K562 (cell line): ENCODE results near the gene TIMP3. TPM values are rescaled to one million over a fixed set of nuclear protein-coding genes. Genes with fewer than 3 reads are reported as not detected.

Experiments
- ATAC-seq: fragments of 200-7000 bp; cut with Tn5 transposase; 3 replicates; pipeline ENCODE4 v1.9.1; 2020; ENCODE audit warnings: moderate library complexity
- BruUV-seq: library from RNA; stranded (reverse); fragments of 400-500 nt; replicated peaks from 2 replicates; lab custom pipeline; 2021; lab: Mats Ljungman, UMichigan
- CTCF ChIA-PET: fragments of 300-600 bp; formaldehyde crosslinking; extraction: SDS; loops from one replicate; lab custom pipeline; 2021; ENCODE audit warnings: low intra/inter-chr PET ratio; lab: Yijun Ruan, JAX
- POLR2A ChIA-PET: fragments of 300-600, 350-650 bp; sonication (Branson Sonifier 250); formaldehyde crosslinking; extraction: SDS; loops from one replicate; lab custom pipeline; 2021; ENCODE audit warnings: antibody characterized with exemption, inconsistent platforms; lab: Yijun Ruan, JAX
- DNase-seq, 4 experiments: peaks; one replicate each; pipeline versions ENCODE4 v3.0.0 to v3.0.0-alpha.2; 2011 to 2018; ENCODE audit warnings: low spot score in 3 of 4, mixed read lengths in 3 of 4; ENCODE audit errors: extremely low read depth in 1 of 4
- FAIRE-seq: peaks from 2 replicates; lab custom pipeline; 2011; peaks lifted over from hg19 to GRCh38; lab: Jason Lieb, UNC
- H2AFZ ChIP-seq: 2 replicates; pipeline ENCODE4 v1.6.0; 2011; ENCODE audit warnings: low read depth, low read length, control low read depth, inconsistent platforms
- H3K27ac ChIP-seq: fragments of 200-600 bp; 3 replicates; pipeline ENCODE4 v1.8.0; 2011; ENCODE audit warnings: low read depth, mild to moderate bottlenecking, control low read depth, inconsistent platforms, low read length, moderate library complexity, mixed read lengths; ENCODE audit errors: extremely low read depth
- H3K27me3 ChIP-seq, 2 experiments: fragments of 300-600 bp in 1 of 2; 2 replicates in 1 of 2; 3 replicates in 1 of 2; pipeline versions ENCODE4 v1.6.0 to v1.8.0; 2011; ENCODE audit warnings: inconsistent platforms in 2 of 2, low read length in 2 of 2, mild to moderate bottlenecking in 1 of 2, mixed read lengths in 1 of 2, moderate library complexity in 1 of 2; ENCODE audit not compliant: control insufficient read depth in 2 of 2, insufficient read depth in 2 of 2
- H3K36me3 ChIP-seq: fragments of 300-600 bp; 3 replicates; pipeline ENCODE4 v1.8.0; 2011; ENCODE audit warnings: mild to moderate bottlenecking, low read length, inconsistent platforms; ENCODE audit not compliant: control insufficient read depth, insufficient read depth
- H3K4me1 ChIP-seq, 2 experiments: fragments of 200-600 bp in 1 of 2; replicated peaks in 1 of 2; 2 replicates in 1 of 2; 3 replicates in 1 of 2; pipeline versions ENCODE4 v1.5.1 to v1.8.0; 2011; ENCODE audit warnings: inconsistent platforms in 2 of 2, low read length in 2 of 2, mild to moderate bottlenecking in 1 of 2, mixed read lengths in 1 of 2, moderate library complexity in 1 of 2; ENCODE audit not compliant: control insufficient read depth in 2 of 2, insufficient read depth in 2 of 2
- H3K4me2 ChIP-seq: 2 replicates; pipeline ENCODE4 v1.6.1; 2011; ENCODE audit warnings: low read length, control low read depth, inconsistent platforms, mixed read lengths; ENCODE audit not compliant: insufficient read depth
- H3K4me3 ChIP-seq: fragments of 200-600 bp; sonication (generic), shearing (Covaris generic); 2 replicates; pipeline ENCODE4 v1.5.1; 2016; ENCODE audit warnings: control low read depth, inconsistent platforms
- H3K79me2 ChIP-seq: fragments of 200-600 bp; 3 replicates; pipeline ENCODE4 v1.8.0; 2011; ENCODE audit warnings: low read length, inconsistent platforms; ENCODE audit not compliant: control insufficient read depth, insufficient read depth
- H3K9ac ChIP-seq, 2 experiments: 2 replicates each; pipeline versions ENCODE4 v1.6.0 to v1.6.1; 2011; ENCODE audit warnings: low read depth in 2 of 2, low read length in 2 of 2, control low read depth in 1 of 2, inconsistent platforms in 1 of 2, mild to moderate bottlenecking in 1 of 2, mixed read lengths in 1 of 2; ENCODE audit not compliant: insufficient read depth in 1 of 2
- H3K9me1 ChIP-seq: one replicate; pipeline ENCODE4 v1.6.0; 2011; ENCODE audit warnings: inconsistent platforms, mild to moderate bottlenecking, low read length, moderate library complexity; ENCODE audit not compliant: control insufficient read depth, insufficient read depth
- H3K9me3 ChIP-seq: replicated peaks from 2 replicates; pipeline ENCODE4 v1.5.1; 2011; ENCODE audit warnings: low read depth, low read length, inconsistent platforms; ENCODE audit not compliant: control insufficient read depth, insufficient read depth
- H4K20me1 ChIP-seq: replicated peaks from 2 replicates; pipeline ENCODE4 v1.6.1; 2011; ENCODE audit warnings: low read length, inconsistent platforms, mixed read lengths; ENCODE audit not compliant: control insufficient read depth, insufficient read depth
- ARNT ChIP-seq, 2 experiments: fragments of 450-650 bp; IDR thresholded peaks; 2 replicates each; pipeline ENCODE4 v1.6.1; 2016; ENCODE audit warnings: mild to moderate bottlenecking in 1 of 2
- NFXL1 ChIP-seq: fragments of 450-650 bp; formaldehyde crosslinking; IDR thresholded peaks from 2 replicates; pipeline ENCODE4 v1.4.0; 2021; ENCODE audit warnings: mild to moderate bottlenecking
- RERE ChIP-seq: sonication (generic); formaldehyde crosslinking; IDR thresholded peaks from 2 replicates; pipeline ENCODE4 v1.8.0; 2023; ENCODE audit warnings: missing genetic modification reagents, mild to moderate bottlenecking, borderline replicate concordance
- RFX5 ChIP-seq: IDR thresholded peaks from 2 replicates; pipeline ENCODE4 v1.6.1; 2011; ENCODE audit warnings: low read depth, mild to moderate bottlenecking, improper control_type of control experiment, low read length
- SP2 ChIP-seq: IDR thresholded peaks from 2 replicates; pipeline ENCODE4 v1.6.1; 2011; ENCODE audit warnings: mild to moderate bottlenecking, low read depth, low read length, moderate library complexity; ENCODE audit not compliant: poor library complexity, severe bottlenecking; ENCODE audit errors: extremely low read depth
- XRCC4 ChIP-seq: IDR thresholded peaks from one replicate; pipeline ENCODE4 v1.6.1; 2011; ENCODE audit not compliant: insufficient read depth, insufficient read length; ENCODE audit errors: extremely low read depth
- ZFP30 ChIP-seq: fragments of 250-450 bp; sonication (Bioruptor Pico); IDR thresholded peaks from 2 replicates; pipeline ENCODE4 v1.8.0; 2022; ENCODE audit warnings: moderate library complexity, mild to moderate bottlenecking, inconsistent platforms, borderline replicate concordance
- WGBS: fragments of 100-300 bp; shearing (Covaris generic); methylation state at CpG from one replicate; pipeline ENCODE4 v1.1.6; 2016; ENCODE audit warnings: low coverage, mixed read lengths; ENCODE audit not compliant: insufficient coverage; ENCODE audit errors: missing lambda C conversion rate; 5-methylcytosine and 5-hydroxymethylcytosine counted together
- in situ Hi-C: fragments of 300-500 bp; cut with MboI; formaldehyde crosslinking; loops from 4 replicates; pipeline ENCODE4 v1.15.0; 2018; ENCODE audit warnings: inconsistent platforms, mixed read lengths
- intact Hi-C: fragments of 100-400 bp; cut with micrococcal nuclease; formaldehyde crosslinking; loops from 2 replicates; pipeline ENCODE4 v1.14.2; 2022
- polyA plus RNA-seq, 8 experiments: library from polyadenylated mRNA; depleted of rRNA in 4 of 8; stranded (reverse) in 5 of 8; unstranded in 3 of 8; fragments of >200 nt; fragmentation: Nextera tagmentation in 2 of 8; fragmentation: Illumina TruSeq in 1 of 8; extraction: Ambion mirVana in 2 of 8; extraction: Trizol in 1 of 8; gene quantifications; 2 replicates each; pipeline versions ENCODE4 v1.2.1 to v1.2.3, GENCODE V29; 2011 to 2014; ENCODE audit warnings: inconsistent platforms in 1 of 8, missing spikeins in 1 of 8
- total RNA-seq, 7 experiments: library from RNA; depleted of rRNA in 6 of 7; stranded (reverse); fragments of >200 nt in 6 of 7; fragmentation: Illumina TruSeq in 2 of 7; extraction: Trizol in 2 of 7; gene quantifications; 2 replicates each; pipeline versions ENCODE4 v1.2.1 to v1.2.3, GENCODE V29; 2011 to 2021; ENCODE audit warnings: low replicate concordance in 1 of 7
- TF ChIP-seq, protein P1 (sequence below), 2 experiments: fragments of 450-650 bp; IDR thresholded peaks; 2 replicates each; pipeline ENCODE4 v1.6.1; 2018; ENCODE audit warnings: mild to moderate bottlenecking in 2 of 2, low read depth in 1 of 2; ENCODE audit not compliant: partially characterized antibody in 2 of 2
- TF ChIP-seq, protein P2 (sequence below): fragments of 250-450 bp; sonication (Bioruptor Pico); IDR thresholded peaks from 2 replicates; pipeline ENCODE4 v1.6.1; 2021; ENCODE audit warnings: mild to moderate bottlenecking

The TIMP3 gene
- total and polyA plus RNA-seq, 9 of the 15 experiments (the other 6 are each of a cell fraction or from before 2014, with no cell fraction given): 0.07 to 0.73 (median 0.18) TPM

GRCh38 chr22:32820131-32821119, 18.9 kb downstream of the TIMP3 start:
- Histone ChIP-seq H3K79me2 (no peaks in the 10 kb centered on the region), H3K9me1 (peaks cover 4% of the 10 kb centered on the region), H3K36me3 (no peaks in the 10 kb centered on the region), H3K27ac (no peak overlapping the region), H3K27me3 (peaks cover 0 to 8% of the 10 kb centered on the region in 2 experiments; a peak in 2 of 5 replicates), H3K4me1 (no peaks in the 10 kb centered on the region), H3K4me2 (no peak overlapping the region), H3K9ac (no peak overlapping the region), H3K4me3 (no peak overlapping the region), H4K20me1 (no peaks in the 10 kb centered on the region), H2AFZ (no peak overlapping the region), H3K9me3 (no peaks in the 10 kb centered on the region)
- no peak for DNase-seq
- 7% methylated on average over 8 of the region's 13 CpGs for WGBS
- no peak for ATAC-seq
- in situ Hi-C loops: no loop called here
- ChIA-PET POLR2A (no interaction called here), CTCF (no interaction called here)
- no peak for FAIRE-seq
- intact Hi-C loops: no loop called here
- BruUV-seq: no TSS peak
- TF ChIP-seq NFXL1 (CRISPR knock-in tag) (no peak), SP2 (no peak), RFX5 (no peak), XRCC4 (no peak), ZFP30 (CRISPR knock-in tag) (no peak), RERE (CRISPR knock-in tag) (no peak), ARNT (IDR thresholded peaks at IDR 0.05) (no peak)
- TF ChIP-seq, protein P1, sequence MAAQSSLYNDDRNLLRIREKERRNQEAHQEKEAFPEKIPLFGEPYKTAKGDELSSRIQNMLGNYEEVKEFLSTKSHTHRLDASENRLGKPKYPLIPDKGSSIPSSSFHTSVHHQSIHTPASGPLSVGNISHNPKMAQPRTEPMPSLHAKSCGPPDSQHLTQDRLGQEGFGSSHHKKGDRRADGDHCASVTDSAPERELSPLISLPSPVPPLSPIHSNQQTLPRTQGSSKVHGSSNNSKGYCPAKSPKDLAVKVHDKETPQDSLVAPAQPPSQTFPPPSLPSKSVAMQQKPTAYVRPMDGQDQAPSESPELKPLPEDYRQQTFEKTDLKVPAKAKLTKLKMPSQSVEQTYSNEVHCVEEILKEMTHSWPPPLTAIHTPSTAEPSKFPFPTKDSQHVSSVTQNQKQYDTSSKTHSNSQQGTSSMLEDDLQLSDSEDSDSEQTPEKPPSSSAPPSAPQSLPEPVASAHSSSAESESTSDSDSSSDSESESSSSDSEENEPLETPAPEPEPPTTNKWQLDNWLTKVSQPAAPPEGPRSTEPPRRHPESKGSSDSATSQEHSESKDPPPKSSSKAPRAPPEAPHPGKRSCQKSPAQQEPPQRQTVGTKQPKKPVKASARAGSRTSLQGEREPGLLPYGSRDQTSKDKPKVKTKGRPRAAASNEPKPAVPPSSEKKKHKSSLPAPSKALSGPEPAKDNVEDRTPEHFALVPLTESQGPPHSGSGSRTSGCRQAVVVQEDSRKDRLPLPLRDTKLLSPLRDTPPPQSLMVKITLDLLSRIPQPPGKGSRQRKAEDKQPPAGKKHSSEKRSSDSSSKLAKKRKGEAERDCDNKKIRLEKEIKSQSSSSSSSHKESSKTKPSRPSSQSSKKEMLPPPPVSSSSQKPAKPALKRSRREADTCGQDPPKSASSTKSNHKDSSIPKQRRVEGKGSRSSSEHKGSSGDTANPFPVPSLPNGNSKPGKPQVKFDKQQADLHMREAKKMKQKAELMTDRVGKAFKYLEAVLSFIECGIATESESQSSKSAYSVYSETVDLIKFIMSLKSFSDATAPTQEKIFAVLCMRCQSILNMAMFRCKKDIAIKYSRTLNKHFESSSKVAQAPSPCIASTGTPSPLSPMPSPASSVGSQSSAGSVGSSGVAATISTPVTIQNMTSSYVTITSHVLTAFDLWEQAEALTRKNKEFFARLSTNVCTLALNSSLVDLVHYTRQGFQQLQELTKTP (IDR thresholded peaks at IDR 0.05; ENCODE audit: low read depth in 1 of 2, partially characterized antibody in 2 of 2): no peak
- TF ChIP-seq, protein P2, sequence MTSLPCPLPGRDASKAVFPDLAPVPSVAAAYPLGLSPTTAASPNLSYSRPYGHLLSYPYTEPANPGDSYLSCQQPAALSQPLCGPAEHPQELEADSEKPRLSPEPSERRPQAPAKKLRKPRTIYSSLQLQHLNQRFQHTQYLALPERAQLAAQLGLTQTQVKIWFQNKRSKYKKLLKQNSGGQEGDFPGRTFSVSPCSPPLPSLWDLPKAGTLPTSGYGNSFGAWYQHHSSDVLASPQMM: no peak
